ENCODE results near the gene AZI2.
A peak's percentile ranks its signal among the peaks of the same experiment; 100 is the strongest.

AZI2 gene

GRCh38 chr3:28348629-28349468 lies at the start of gene AZI2, which contains the start of gene ZCWPW2:
Gene AZI2 (minus strand): TSS chr3:28348824. CDS start chr3:28340617, 8,207 bp downstream.
Gene ZCWPW2 (plus strand): TSS chr3:28348721. CDS start chr3:28413069, 64,348 bp downstream.
- H3K4me3 ChIP-seq (ENCODE audit: low read length), result peak within 1 kb of the TSS; percentile 95
- TF ChIP-seq ZNF274 (IDR thresholded peaks at IDR 0.05; ENCODE audit: low read depth, low read length), result no peak

- H3K4me3 ChIP-seq (ENCODE audit: low read length), result no peak overlapping the region
- TF ChIP-seq ZNF274 (IDR thresholded peaks at IDR 0.05; ENCODE audit: low read depth, low read length), result no peak
These were observed 40.4 kb upstream of the AZI2 start for GRCh38 chr3:28388978-28389377.

GRCh38 chr3:28386049-28386448 lies 37.4 kb upstream of the AZI2 start:
- no peak for TF ChIP-seq ZNF274 (IDR thresholded peaks at IDR 0.05; ENCODE audit: low read depth, low read length)
- H3K4me3 ChIP-seq (ENCODE audit: low read length), result no peak overlapping the region

GRCh38 chr3:28376424-28376823 lies 27.8 kb upstream of the AZI2 start:
- no peak overlapping the region for H3K4me3 ChIP-seq (ENCODE audit: low read length)
- TF ChIP-seq ZNF274 (IDR thresholded peaks at IDR 0.05; ENCODE audit: low read depth, low read length), result no peak

- TF ChIP-seq ZNF274 (IDR thresholded peaks at IDR 0.05; ENCODE audit: low read depth, low read length), result no peak
- H3K4me3 ChIP-seq (ENCODE audit: low read length), result peak overlapping the region; percentile 95
These were observed 911 bp upstream of the AZI2 start for GRCh38 chr3:28349469-28350000.

GRCh38 chr3:28348265-28348628 lies 377 bp downstream of the AZI2 start:
- TF ChIP-seq ZNF274 (IDR thresholded peaks at IDR 0.05; ENCODE audit: low read depth, low read length), result no peak
- H3K4me3 ChIP-seq (ENCODE audit: low read length), result peak overlapping the region; percentile 95

GRCh38 chr3:28347374-28348264 lies 1.0 kb downstream of the AZI2 start:
- TF ChIP-seq ZNF274 (IDR thresholded peaks at IDR 0.05; ENCODE audit: low read depth, low read length), result no peak
- H3K4me3 ChIP-seq (ENCODE audit: low read length), result peak overlapping the region; percentile 95

GRCh38 chr3:28345690-28346089 lies 2.9 kb downstream of the AZI2 start:
- H3K4me3 ChIP-seq (ENCODE audit: low read length), result no peak overlapping the region; the same call in 1 of the 2 replicates
- TF ChIP-seq ZNF274 (IDR thresholded peaks at IDR 0.05; ENCODE audit: low read depth, low read length), result no peak

GRCh38 chr3:28343144-28343543 lies 5.5 kb downstream of the AZI2 start:
- no peak overlapping the region for H3K4me3 ChIP-seq (ENCODE audit: low read length)
- no peak for TF ChIP-seq ZNF274 (IDR thresholded peaks at IDR 0.05; ENCODE audit: low read depth, low read length)

- no peak overlapping the region for H3K4me3 ChIP-seq (ENCODE audit: low read length)
- TF ChIP-seq ZNF274 (IDR thresholded peaks at IDR 0.05; ENCODE audit: low read depth, low read length), result no peak
These were observed 11.4 kb downstream of the AZI2 start for GRCh38 chr3:28337230-28337629.

- no peak for TF ChIP-seq ZNF274 (IDR thresholded peaks at IDR 0.05; ENCODE audit: low read depth, low read length)
- H3K4me3 ChIP-seq (ENCODE audit: low read length), result no peak overlapping the region
These were observed 13.4 kb downstream of the AZI2 start for GRCh38 chr3:28335246-28335645.

GRCh38 chr3:28334552-28334951 lies 14.1 kb downstream of the AZI2 start:
- no peak for TF ChIP-seq ZNF274 (IDR thresholded peaks at IDR 0.05; ENCODE audit: low read depth, low read length)

GRCh38 chr3:28328188-28329151 lies 20.2 kb downstream of the AZI2 start:
- no peak for TF ChIP-seq ZNF274 (IDR thresholded peaks at IDR 0.05; ENCODE audit: low read depth, low read length)

More at GRCh38 chr3:28334552-28334951, 14.1 kb downstream of the AZI2 start:
- H3K4me3 ChIP-seq (ENCODE audit: low read length), result no peak overlapping the region

More at GRCh38 chr3:28328188-28329151, 20.2 kb downstream of the AZI2 start:
- no peak overlapping the region for H3K4me3 ChIP-seq (ENCODE audit: low read length)

Measured in GM08714 (cell line).